SU-DHL-6 (cell line): ENCODE measurements around the gene TAF1C.

Experiments used
- H2AFZ ChIP-seq: fragments of 200-600 bp; sonication (generic); 2 replicates; pipeline ENCODE4 v1.6.1; 2014; ENCODE audit warnings: low read depth, mild to moderate bottlenecking, moderate library complexity, mixed read lengths, antibody characterized with exemption, low read length; ENCODE audit not compliant: severe bottlenecking
- H3F3A ChIP-seq: fragments of 200-600 bp; shearing (Covaris generic); 2 replicates; pipeline ENCODE4 v1.6.0; 2016; ENCODE audit warnings: antibody characterized with exemption, mild to moderate bottlenecking; ENCODE audit not compliant: insufficient read depth
- H3K27ac ChIP-seq: fragments of 200-600 bp; sonication (generic); 2 replicates; pipeline ENCODE4 v1.5.1; 2016; ENCODE audit warnings: low read depth, mild to moderate bottlenecking, low read length, moderate library complexity, mixed read lengths
- H3K27me3 ChIP-seq: fragments of 200-600 bp; sonication (generic), shearing (Covaris generic); 2 replicates; pipeline ENCODE4 v1.6.0; 2014; ENCODE audit warnings: mild to moderate bottlenecking, low read length
- H3K36me3 ChIP-seq: fragments of 200-600 bp; sonication (generic); 2 replicates; pipeline ENCODE4 v1.6.1; 2014; ENCODE audit warnings: mild to moderate bottlenecking, low read length, mixed read lengths
- H3K4me2 ChIP-seq: fragments of 300-600, 200-600 bp; shearing (Covaris generic), sonication (generic); 2 replicates; pipeline ENCODE4 v1.6.0; 2014; ENCODE audit warnings: low read length, low read depth, mild to moderate bottlenecking; ENCODE audit not compliant: poor library complexity, severe bottlenecking
- H3K4me3 ChIP-seq: fragments of 200-600 bp; sonication (generic); 2 replicates; pipeline ENCODE4 v1.5.1; 2014; ENCODE audit warnings: antibody characterized with exemption, low read length, mild to moderate bottlenecking, mixed read lengths; ENCODE audit not compliant: insufficient read depth, poor library complexity, severe bottlenecking
- H3K79me2 ChIP-seq: fragments of 200-600 bp; sonication (generic); 2 replicates; pipeline ENCODE4 v1.6.1; 2014; ENCODE audit warnings: mild to moderate bottlenecking, low read length, moderate library complexity; ENCODE audit not compliant: insufficient read depth
- H3K9ac ChIP-seq: fragments of 200-600 bp; sonication (generic); 2 replicates; pipeline ENCODE4 v1.7.0; 2014; ENCODE audit warnings: mild to moderate bottlenecking, low read length
- H3K9me2 ChIP-seq: fragments of 200-600 bp; sonication (generic); replicated peaks from 2 replicates; pipeline ENCODE4 v1.6.1; 2014; ENCODE audit warnings: low read length; ENCODE audit not compliant: insufficient read depth
- H3K9me3 ChIP-seq: fragments of 200-600 bp; sonication (generic); 2 replicates; pipeline ENCODE4 v1.6.1; 2014; ENCODE audit warnings: low read length, mixed read lengths; ENCODE audit not compliant: insufficient read depth
- H4K20me1 ChIP-seq: fragments of 200-600 bp; sonication (generic); 2 replicates; pipeline ENCODE4 v1.6.1; 2014; ENCODE audit warnings: low read depth, mild to moderate bottlenecking, antibody characterized with exemption, low read length, moderate library complexity, mixed read lengths
- CTCF ChIP-seq: fragments of 200-600 bp; sonication (generic); IDR thresholded peaks from one replicate; pipeline ENCODE4 v1.5.1; 2017; ENCODE audit warnings: antibody characterized with exemption, mild to moderate bottlenecking, low read length, moderate library complexity; ENCODE audit not compliant: insufficient read depth, poor library complexity, severe bottlenecking
- EZH2phosphoT487 ChIP-seq: fragments of 200-600 bp; sonication (generic), shearing (Covaris generic); conservative IDR thresholded peaks from 2 replicates; pipeline ENCODE4 v1.6.1; 2018; ENCODE audit warnings: mild to moderate bottlenecking, antibody characterized with exemption, low read length, moderate library complexity, mixed read lengths

TAF1C gene

DNA sequence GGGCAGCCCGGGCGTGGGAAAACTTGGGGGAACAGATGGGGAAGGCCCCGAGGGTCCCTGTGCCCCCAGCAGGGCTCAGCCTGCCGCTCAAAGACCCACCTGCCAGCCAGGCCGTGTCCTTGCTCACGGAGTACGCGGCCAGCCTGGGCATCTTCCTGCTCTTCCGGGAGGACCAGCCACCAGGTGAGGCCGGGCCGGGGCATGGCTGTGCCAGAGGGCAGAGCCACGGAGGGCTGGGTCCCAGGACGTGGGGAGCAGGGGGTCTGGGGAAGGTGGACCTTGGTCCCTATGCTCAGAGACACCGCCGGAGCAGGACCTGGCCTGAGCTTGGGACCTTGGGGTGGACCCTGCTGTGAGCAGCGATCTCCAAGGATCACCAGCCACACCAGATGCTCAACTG, 4.6 kb upstream of the TAF1C start:
- TF ChIP-seq CTCF, result no peak
- no peak for TF ChIP-seq EZH2phosphoT487

GRCh38 chr16:84190731-84191388, 4.0 kb upstream of the TAF1C start, which contains the start of gene ADAD2:
TSS of gene ADAD2 (plus strand) at chr16:84191157. CDS start at chr16:84191231, 74 bp downstream.
- H3K4me3 ChIP-seq, result no peak within 1 kb of the TSS
- H2AFZ ChIP-seq, result no peak within 1 kb of the TSS
- H3K4me2 ChIP-seq, result no peak within 1 kb of the TSS
- H3K9ac ChIP-seq, result no peak within 1 kb of the TSS
- H3K36me3 ChIP-seq, result no peaks in the 10 kb centered on the region
- H3K9me2 ChIP-seq, result no peaks in the 10 kb centered on the region
- no peak for TF ChIP-seq EZH2phosphoT487
- no peak for TF ChIP-seq CTCF
- H3F3A ChIP-seq, result no peaks in the 10 kb centered on the region
- H3K9me3 ChIP-seq, result no peaks in the 10 kb centered on the region
- H4K20me1 ChIP-seq, result no peaks in the 10 kb centered on the region
- H3K27ac ChIP-seq, result no peak within 1 kb of the TSS
- H3K79me2 ChIP-seq, result peaks cover 9% of the 10 kb centered on the region
- no peaks in the 10 kb centered on the region for H3K27me3 ChIP-seq

More for the DNA sequence above, 4.6 kb upstream of the TAF1C start:
- Histone ChIP-seq H3F3A (no peaks in the 10 kb centered on the region), H3K9me2 (no peaks in the 10 kb centered on the region), H3K4me2 (no peak overlapping the region), H2AFZ (no peak overlapping the region), H3K9ac (no peak overlapping the region), H3K9me3 (no peaks in the 10 kb centered on the region), H3K27ac (no peak overlapping the region), H3K27me3 (no peaks in the 10 kb centered on the region), H3K79me2 (peaks cover 3% of the 10 kb centered on the region), H4K20me1 (no peaks in the 10 kb centered on the region), H3K4me3 (no peak overlapping the region), H3K36me3 (no peaks in the 10 kb centered on the region)

- Histone ChIP-seq H3K27ac (no peak overlapping the region), H3K9me3 (no peaks in the 10 kb centered on the region), H3K9ac (no peak overlapping the region), H3K27me3 (no peaks in the 10 kb centered on the region), H3F3A (no peaks in the 10 kb centered on the region), H4K20me1 (no peaks in the 10 kb centered on the region), H3K36me3 (no peaks in the 10 kb centered on the region), H3K79me2 (peaks cover 25% of the 10 kb centered on the region), H2AFZ (no peak overlapping the region), H3K9me2 (no peaks in the 10 kb centered on the region), H3K4me3 (no peak overlapping the region), H3K4me2 (no peak overlapping the region)
- TF ChIP-seq CTCF, result no peak
- no peak for TF ChIP-seq EZH2phosphoT487
These were observed 2.1 kb downstream of the TAF1C start for GRCh38 chr16:84184775-84185174.
